A673 (cell line): ENCODE measurements around the gene COMT. TPM values are rescaled to one million over a fixed set of nuclear protein-coding genes. Genes with fewer than 3 reads are reported as not detected.

Experiments used
- BruUV-seq: library from RNA; stranded (reverse); fragments of 400-500 nt; replicated peaks from 2 replicates; lab custom pipeline; 2021; lab: Mats Ljungman, UMichigan
- CTCF ChIA-PET: fragments of 300-600 bp; sonication (Branson Sonifier 250); formaldehyde crosslinking; loops from one replicate; lab custom pipeline; 2022; ENCODE audit warnings: antibody characterized with exemption; lab: Charles Lee
- POLR2A ChIA-PET: fragments of 300-600 bp; sonication (Branson Sonifier 250); formaldehyde crosslinking; loops from one replicate; lab custom pipeline; 2022; ENCODE audit warnings: antibody characterized with exemption; ENCODE audit not compliant: low non-redundant PET; lab: Charles Lee
- DNase-seq: peaks from one replicate; pipeline ENCODE4 v3.0.0-alpha.2; 2015; ENCODE audit warnings: low spot score
- H3K27ac ChIP-seq: fragments of 200-600 bp; sonication (generic); 2 replicates; pipeline ENCODE4 v1.5.1; 2016; ENCODE audit warnings: mixed run types, low read depth, mild to moderate bottlenecking, mixed read lengths, antibody characterized with exemption, low read length; ENCODE audit not compliant: poor library complexity, severe bottlenecking
- H3K27me3 ChIP-seq: fragments of 200-600 bp; sonication (generic); replicated peaks from 2 replicates; pipeline ENCODE4 v1.6.1; 2017; ENCODE audit warnings: mixed run types, low read depth, mild to moderate bottlenecking, mixed read lengths, antibody characterized with exemption, low read length; ENCODE audit not compliant: insufficient read depth, poor library complexity
- H3K36me3 ChIP-seq: fragments of 200-600 bp; sonication (generic); 2 replicates; pipeline ENCODE4 v1.6.1; 2016; ENCODE audit warnings: mixed run types, mild to moderate bottlenecking, mixed read lengths, antibody characterized with exemption, low read length; ENCODE audit not compliant: insufficient read depth, poor library complexity, severe bottlenecking
- H3K4me1 ChIP-seq: fragments of 200-600 bp; sonication (generic); 2 replicates; pipeline ENCODE4 v1.6.1; 2017; ENCODE audit warnings: mixed run types, mild to moderate bottlenecking, mixed read lengths, antibody characterized with exemption, low read length; ENCODE audit not compliant: insufficient read depth, poor library complexity, severe bottlenecking
- H3K4me3 ChIP-seq: fragments of 200-600 bp; sonication (generic); 2 replicates; pipeline ENCODE4 v1.5.1; 2016; ENCODE audit warnings: low read depth, mixed run types, mild to moderate bottlenecking, mixed read lengths, low read length; ENCODE audit not compliant: poor library complexity, severe bottlenecking
- H3K9me3 ChIP-seq: fragments of 200-600 bp; sonication (generic); 2 replicates; pipeline ENCODE4 v1.6.1; 2016; ENCODE audit warnings: mixed run types, low read depth, mild to moderate bottlenecking, mixed read lengths, antibody characterized with exemption, low read length; ENCODE audit not compliant: poor library complexity, severe bottlenecking
- CTCF ChIP-seq: fragments of 300-800, 200-600 bp; sonication (generic); conservative IDR thresholded peaks from 2 replicates; pipeline ENCODE4 v1.5.1; 2017; ENCODE audit warnings: low read depth, mild to moderate bottlenecking, antibody characterized with exemption, low read length, moderate library complexity, mixed read lengths
- EZH2 ChIP-seq: fragments of 200-600 bp; sonication (generic); IDR thresholded peaks from 2 replicates; pipeline ENCODE4 v1.6.1; 2017; ENCODE audit warnings: borderline replicate concordance, low read depth, mild to moderate bottlenecking, mixed read lengths, antibody characterized with exemption, low read length; ENCODE audit not compliant: poor library complexity, severe bottlenecking
- intact Hi-C: fragments of 100-400 bp; cut with micrococcal nuclease; formaldehyde crosslinking; loops from one replicate; pipeline ENCODE4 v1.10.0; 2022; ENCODE audit not compliant: unreplicated experiment
- total RNA-seq: library from RNA; stranded (reverse); gene quantifications from 2 replicates; pipeline ENCODE4 v1.2.3, GENCODE V29; 2021

The COMT gene
- total RNA-seq, 1 experiment from 2014 or later: 87.8 TPM

- no TSS peak for BruUV-seq
- Histone ChIP-seq H3K9me3 (no peaks in the 10 kb centered on the region), H3K27me3 (no peaks in the 10 kb centered on the region), H3K27ac (peak overlapping the region; percentile 23), H3K4me3 (no peak overlapping the region), H3K4me1 (peaks cover 16% of the 10 kb centered on the region), H3K36me3 (peaks cover 8% of the 10 kb centered on the region)
- ChIA-PET CTCF (no interaction called here), POLR2A (no interaction called here)
- intact Hi-C loops: loop anchor here (5.0 to 10.0 kb wide), 3 partner anchors 111 to 321 kb away; partner anchors contain the start of gene DGCR8
- TF ChIP-seq CTCF (no peak), EZH2 (no peak)
- no peak for DNase-seq
Measured at GRCh38 chr22:19973551-19974267, 32.1 kb downstream of the COMT start.

GRCh38 chr22:19974268-19974861, 32.8 kb downstream of the COMT start:
- no peak for TF ChIP-seq CTCF
- TF ChIP-seq EZH2: no peak
- ChIA-PET POLR2A (no interaction called here), CTCF (no interaction called here)
- Histone ChIP-seq H3K4me1 (peaks cover 16% of the 10 kb centered on the region), H3K4me3 (no peak overlapping the region), H3K27ac (peak overlapping the region; percentile 56), H3K36me3 (peaks cover 2% of the 10 kb centered on the region), H3K27me3 (no peaks in the 10 kb centered on the region), H3K9me3 (no peaks in the 10 kb centered on the region)
- no TSS peak for BruUV-seq
- peak; percentile 95 for DNase-seq
- intact Hi-C loops: loop anchor here (5.0 to 10.0 kb wide), 3 partner anchors 110 to 320 kb away; partner anchors contain the start of gene DGCR8

GRCh38 chr22:19974935-19975706, 33.5 kb downstream of the COMT start:
- no peaks in the 10 kb centered on the region for H3K9me3 ChIP-seq
- H3K36me3 ChIP-seq: no peaks in the 10 kb centered on the region
- peak; percentile 55 for DNase-seq
- CTCF ChIA-PET: no interaction called here
- peaks cover 16% of the 10 kb centered on the region for H3K4me1 ChIP-seq
- TF ChIP-seq CTCF (no peak), EZH2 (no peak)
- no peaks in the 10 kb centered on the region for H3K27me3 ChIP-seq
- intact Hi-C loops: loop anchor here (5.0 to 10.0 kb wide), 3 partner anchors 110 to 320 kb away; partner anchors contain the start of gene DGCR8
- H3K27ac ChIP-seq: peak overlapping the region; percentile 56
- POLR2A ChIA-PET: no interaction called here
- no TSS peak for BruUV-seq
- H3K4me3 ChIP-seq: no peak overlapping the region
